Heart left ventricle (tissue), 16 donors: ENCODE data around the gene MEN1. TPM values are rescaled to one million over a fixed set of nuclear protein-coding genes. Genes with fewer than 3 reads are reported as not detected.

Experiments
- ATAC-seq, 4 donors: fragments of 200-7000 bp; cut with Tn5 transposase; one replicate each; pipeline ENCODE4 v1.9.1; 2020 to 2022; ENCODE audit warnings: moderate library complexity in 4 of 4, mild to moderate bottlenecking in 3 of 4, moderate number of reproducible peaks in 1 of 4
- DNase-seq, 5 donors: peaks; one replicate each; pipeline ENCODE4 v3.0.0-alpha.2; 2020
- H3K27ac ChIP-seq, 12 donors: fragments of 200-600 bp; sonication (generic) in 4 of 12; one replicate each; pipeline versions ENCODE4 v1.5.0 to v1.8.0; 2016 to 2022; ENCODE audit warnings: mild to moderate bottlenecking in 2 of 12
- H3K27me3 ChIP-seq, 9 donors: fragments of 200-600 bp; sonication (generic) in 2 of 9; one replicate each; pipeline versions ENCODE4 v1.5.1 to v1.8.0; 2016 to 2022; ENCODE audit warnings: mild to moderate bottlenecking in 3 of 9
- H3K36me3 ChIP-seq, 9 donors: fragments of 200-600 bp; sonication (generic) in 2 of 9; one replicate each; pipeline versions ENCODE4 v1.5.0 to v1.8.0; 2018 to 2022; ENCODE audit warnings: mild to moderate bottlenecking in 2 of 9
- H3K4me1 ChIP-seq, 12 donors: fragments of 200-600 bp; sonication (generic) in 4 of 12; one replicate each; pipeline versions ENCODE4 v1.5.0 to v1.8.0; 2016 to 2022; ENCODE audit warnings: mild to moderate bottlenecking in 3 of 12
- H3K4me3 ChIP-seq, 12 donors: fragments of 200-600 bp; sonication (generic) in 4 of 12; one replicate each; pipeline versions ENCODE4 v1.5.0 to v1.8.0; 2017 to 2022; ENCODE audit warnings: mild to moderate bottlenecking in 9 of 12, moderate library complexity in 4 of 12
- H3K9me3 ChIP-seq, 12 donors: fragments of 200-600 bp; sonication (generic) in 4 of 12; one replicate each; pipeline versions ENCODE4 v1.5.0 to v1.8.0; 2016 to 2022; ENCODE audit warnings: mild to moderate bottlenecking in 1 of 12
- CTCF ChIP-seq, 12 donors: fragments of 200-600 bp; sonication (generic) in 4 of 12; IDR thresholded peaks; one replicate each; pipeline versions ENCODE4 v1.5.0 to v1.8.0; 2018 to 2022; ENCODE audit warnings: antibody characterized with exemption in 12 of 12, mild to moderate bottlenecking in 5 of 12
- POLR2A ChIP-seq, 2 donors: fragments of 450-650 bp; IDR thresholded peaks; one replicate each; pipeline ENCODE4 v1.6.1; 2017; ENCODE audit warnings: antibody characterized with exemption in 2 of 2, mild to moderate bottlenecking in 2 of 2, moderate library complexity in 2 of 2
- WGBS, 4 donors: extraction: QIAGEN DNeasy Blood & Tissue Kit in 2 of 4; methylation state at CpG; one replicate each; pipeline versions ENCODE4 v1.1.5 to v1.1.7; 2013 to 2018; 5-methylcytosine and 5-hydroxymethylcytosine counted together
- intact Hi-C, 10 donors: fragments of 100-400 bp; cut with DNase I; formaldehyde crosslinking; loops; one replicate each; pipeline versions ENCODE4 v1.11.1 to v1.14.2; 2022
- polyA plus RNA-seq, 2 donors: library from polyadenylated mRNA; stranded (reverse); fragments of 200-250 nt; gene quantifications; one replicate each; pipeline ENCODE4 v1.2.3, GENCODE V29; 2013
- total RNA-seq, 9 donors: library from RNA; depleted of rRNA in 2 of 9; stranded (reverse); fragments of >200 nt in 2 of 9; fragmentation: NEBNext Ultra II Directional in 3 of 9; extraction: Animal tissue kit (Norgen Biotek cat#: 25700) in 3 of 9; gene quantifications; one replicate each; pipeline versions ENCODE4 v1.1.0 to v1.2.4, GENCODE V29; 2016 to 2023
- donor health status: ischemic (EF 13 %, LVEDD 7.1; RV severe dilation, severe dysfunction).
- donor health status: healthy with polysubstance abuse.
- donor health status: DM: no; HTN: yes; CAD: no.
- donor health status: DM: no; HTN: no; CAD: no.
- donor health status: ischemic (EF 25% LVEDD 6.9; RV normal size, moderate dysfunction).
- donor health status: ischemic (EF 25% LVEDD 5.7; RV mildly dilated, moderate dysfunction).
- donor health status: healthy.
- donor health status: DM: yes; HTN: yes; CAD: no.
- donor health status: ischemic (EF 35%, LVEDD 5.7; RV mildly dilated, moderate dysfunction).
- donor health status: nonischemic (EF 11% LVEDD 7.7; RV severe dilation, severe dysfunction).
- donor health status: DM: yes; HTN: yes; CAD: no.
- donor health status: PGD.
- donor health status: ischemic (EF 29% LVEDD 5.4; RV normal size, mild dysfunction).
- donor health status: nonischemic (EF 23%, LVEDD 6.1; RV moderate dilation, normal function).

MEN1 gene
- total and polyA plus RNA-seq, 11 donors, result 6.6 to 15.2 (median 9.0) TPM

GRCh38 chr11:64838600-64839334 is 28.4 kb upstream of the MEN1 start:
- Histone ChIP-seq H3K4me1 (no peaks in the 10 kb centered on the region), H3K27me3 (no peaks in the 10 kb centered on the region), H3K36me3 (no peaks in the 10 kb centered on the region), H3K27ac (no peak overlapping the region), H3K4me3 (no peak overlapping the region), H3K9me3 (no peaks in the 10 kb centered on the region)
- no peak for ATAC-seq
- intact Hi-C loops, result no loop called here
- 89 to 95% (median 93%) methylated on average over 18 to 28 of the region's 28 CpGs for WGBS, 4 donors
- no peak for DNase-seq
- TF ChIP-seq CTCF (IDR thresholded peaks at IDR 0.05), result no peak
- TF ChIP-seq POLR2A (IDR thresholded peaks at IDR 0.05), result no peak

GRCh38 chr11:64837887-64838351 is 27.6 kb upstream of the MEN1 start:
- TF ChIP-seq CTCF (IDR thresholded peaks at IDR 0.05), result no peak
- no peak for TF ChIP-seq POLR2A (IDR thresholded peaks at IDR 0.05)
- intact Hi-C loops, result no loop called here
- Histone ChIP-seq H3K4me1 (no peaks in the 10 kb centered on the region), H3K36me3 (no peaks in the 10 kb centered on the region), H3K27me3 (no peaks in the 10 kb centered on the region), H3K9me3 (no peaks in the 10 kb centered on the region), H3K4me3 (no peak overlapping the region), H3K27ac (no peak overlapping the region)
- 93 to 96% (median 95%) methylated on average over 9 to 10 of the region's 10 CpGs for WGBS, 4 donors
- ATAC-seq (no peak), DNase-seq (no peak)

GRCh38 chr11:64836448-64837072 is 26.2 kb upstream of the MEN1 start:
- no peaks in the 10 kb centered on the region for H3K36me3 ChIP-seq
- TF ChIP-seq POLR2A (IDR thresholded peaks at IDR 0.05) (no peak), CTCF (IDR thresholded peaks at IDR 0.05) (no peak)
- ATAC-seq, result no peak

GRCh38 chr11:64835616-64836447 is 25.5 kb upstream of the MEN1 start:
- TF ChIP-seq POLR2A (IDR thresholded peaks at IDR 0.05) (no peak), CTCF (IDR thresholded peaks at IDR 0.05) (no peak)
- no peaks in the 10 kb centered on the region for H3K9me3 ChIP-seq
- H3K27ac ChIP-seq, result no peak overlapping the region
- no peaks in the 10 kb centered on the region for H3K27me3 ChIP-seq
- H3K36me3 ChIP-seq, result no peaks in the 10 kb centered on the region
- intact Hi-C loops, result no loop called here
- DNase-seq, result no peak
- WGBS, 4 donors, result 89 to 95% (median 91%) methylated on average over 12 to 17 of the region's 17 CpGs
- H3K4me1 ChIP-seq, result no peaks in the 10 kb centered on the region
- no peak overlapping the region for H3K4me3 ChIP-seq
- no peak for ATAC-seq

More at GRCh38 chr11:64836448-64837072, 26.2 kb upstream of the MEN1 start:
- Histone ChIP-seq H3K4me1 (no peaks in the 10 kb centered on the region), H3K27me3 (no peaks in the 10 kb centered on the region), H3K27ac (no peak overlapping the region), H3K9me3 (no peaks in the 10 kb centered on the region), H3K4me3 (no peak overlapping the region)
- no peak for DNase-seq
- WGBS, 4 donors, result 78 to 88% (median 82%) methylated on average over 2 to 16 of the region's 16 CpGs
- intact Hi-C loops, result no loop called here
